GM18868 (cell line): ENCODE data around the gene PTPRA.
"Not testable (repeated sequence)": the region's sequence is repeated elsewhere in the genome, so short reads cannot be mapped to it uniquely, and the experiment has no call there.

Experiments
- ATAC-seq: cut with Tn5 transposase; IDR thresholded peaks from one replicate; pipeline ENCODE4 v1.9.1; 2021; ENCODE audit warnings: mild to moderate bottlenecking, moderate library complexity; ENCODE audit not compliant: unreplicated experiment

The PTPRA gene

GRCh38 chr20:2984028-2984501, 110.8 kb downstream of the PTPRA start:
- peak; percentile 73 for ATAC-seq

GRCh38 chr20:2984956-2985661, 111.8 kb downstream of the PTPRA start:
- no peak for ATAC-seq

- no peak for ATAC-seq
These were observed 113.2 kb downstream of the PTPRA start for GRCh38 chr20:2986466-2986865.

GRCh38 chr20:2987861-2988260, 114.6 kb downstream of the PTPRA start:
- ATAC-seq = no peak

GRCh38 chr20:2991532-2991931, 118.3 kb downstream of the PTPRA start:
- no peak for ATAC-seq

- ATAC-seq = no peak
These were observed 120.0 kb downstream of the PTPRA start for GRCh38 chr20:2993250-2993649.

GRCh38 chr20:2995796-2996195, 122.5 kb downstream of the PTPRA start:
- ATAC-seq = no peak

GRCh38 chr20:2998728-2999127, 125.4 kb downstream of the PTPRA start:
- no peak for ATAC-seq

- no peak for ATAC-seq
These were observed 127.7 kb downstream of the PTPRA start for GRCh38 chr20:3000852-3001523.

- no peak for ATAC-seq
These were observed 130.1 kb downstream of the PTPRA start for GRCh38 chr20:3003416-3003815.

- ATAC-seq = no peak
These were observed 137.9 kb downstream of the PTPRA start for GRCh38 chr20:3010985-3011723.

GRCh38 chr20:3011752-3012151, 138.5 kb downstream of the PTPRA start:
- ATAC-seq = no peak

GRCh38 chr20:3013771-3014170, 140.5 kb downstream of the PTPRA start:
- ATAC-seq = no peak

- ATAC-seq = no peak
These were observed 140.9 kb downstream of the PTPRA start for GRCh38 chr20:3014179-3014578.

- no peak for ATAC-seq
These were observed 141.4 kb downstream of the PTPRA start for GRCh38 chr20:3014662-3015061.

- not testable (repeated sequence) for ATAC-seq
These were observed 142.0 kb downstream of the PTPRA start for GRCh38 chr20:3015302-3015701.

GRCh38 chr20:3021327-3021726, 148.0 kb downstream of the PTPRA start:
- no peak for ATAC-seq

GRCh38 chr20:3021777-3022176, 148.5 kb downstream of the PTPRA start:
- ATAC-seq = no peak

GRCh38 chr20:3022559-3023490, 149.5 kb downstream of the PTPRA start:
- not testable (repeated sequence) for ATAC-seq

GRCh38 chr20:3027987-3028386, 154.7 kb downstream of the PTPRA start:
- no peak for ATAC-seq
